ENCODE results near the gene OR2H2. TPM values are rescaled to one million over a fixed set of nuclear protein-coding genes. Genes with fewer than 3 reads are reported as not detected.

The OR2H2 gene
- not detected for total RNA-seq
- long read RNA-seq, partial matches to known transcripts = 0 of 1 reads
- long read RNA-seq, other reads (novel, unspliced or antisense) = 1 of 1 reads

GRCh38 chr6:29584821-29585220 lies at the start of gene OR2H2:
Gene OR2H2 (plus strand): TSS chr6:29585121. CDS start chr6:29587945, 2,824 bp downstream.
- intact Hi-C loops (cut with DNase I) = loop anchor here (5.0 kb wide), 1 partner anchor 898 kb away; no protein-coding TSS in a partner anchor
- no peak for DNase-seq (ENCODE audit: low spot score)

GRCh38 chr6:29537714-29538403 lies 47.1 kb upstream of the OR2H2 start:
- DNase-seq (ENCODE audit: low spot score) = no peak
- intact Hi-C loops (cut with DNase I) = no loop called here

DNA sequence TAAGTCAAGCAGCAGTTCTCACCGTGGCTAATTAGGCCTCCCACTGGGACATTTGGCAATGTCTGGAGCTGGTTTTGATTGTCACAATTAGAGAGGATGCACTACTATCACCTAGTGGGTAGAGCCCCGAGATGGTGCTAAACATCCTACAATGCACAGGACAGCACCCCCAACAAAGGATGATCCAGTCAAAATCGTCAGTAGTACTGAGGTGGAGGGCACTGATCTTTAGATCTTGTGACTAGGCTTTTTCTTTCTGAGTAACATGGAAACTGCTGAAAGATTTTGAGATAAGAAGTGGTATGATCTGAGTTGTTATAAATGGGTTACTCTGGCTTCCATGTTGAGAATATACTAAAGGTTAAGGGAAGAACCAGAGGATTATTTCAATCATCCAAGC lies 37.3 kb upstream of the OR2H2 start:
- no peak for DNase-seq (ENCODE audit: low spot score)
- intact Hi-C loops (cut with DNase I) = no loop called here

- intact Hi-C loops (cut with DNase I) = no loop called here
- DNase-seq (ENCODE audit: low spot score) = no peak
These were observed 32.3 kb upstream of the OR2H2 start for GRCh38 chr6:29552512-29553051.

- intact Hi-C loops (cut with DNase I) = no loop called here
These were observed 31.5 kb upstream of the OR2H2 start for GRCh38 chr6:29553268-29554057.

DNA sequence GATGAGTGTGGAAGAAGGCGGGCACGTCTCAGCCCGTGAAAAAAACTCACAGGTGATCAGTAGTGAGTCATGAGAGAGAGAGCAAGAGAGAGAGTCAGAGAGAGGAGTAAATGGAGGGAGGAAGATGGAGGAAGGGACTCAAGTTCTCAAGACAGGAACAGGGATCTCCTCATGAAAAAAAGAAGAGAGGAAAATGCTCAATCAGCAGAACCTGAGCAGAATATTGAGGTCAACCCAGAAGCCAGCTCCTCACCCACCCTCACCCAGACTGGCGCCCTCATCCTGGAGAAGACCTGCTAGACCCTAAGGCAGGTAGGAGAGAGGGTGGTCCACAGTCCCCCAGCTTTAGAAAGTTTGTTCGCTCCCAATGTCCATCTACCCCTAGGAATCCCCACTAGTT lies 30.2 kb upstream of the OR2H2 start:
- intact Hi-C loops (cut with DNase I) = no loop called here
- DNase-seq (ENCODE audit: low spot score) = no peak

More at GRCh38 chr6:29553268-29554057, 31.5 kb upstream of the OR2H2 start:
- DNase-seq (ENCODE audit: low spot score) = no peak

DNA sequence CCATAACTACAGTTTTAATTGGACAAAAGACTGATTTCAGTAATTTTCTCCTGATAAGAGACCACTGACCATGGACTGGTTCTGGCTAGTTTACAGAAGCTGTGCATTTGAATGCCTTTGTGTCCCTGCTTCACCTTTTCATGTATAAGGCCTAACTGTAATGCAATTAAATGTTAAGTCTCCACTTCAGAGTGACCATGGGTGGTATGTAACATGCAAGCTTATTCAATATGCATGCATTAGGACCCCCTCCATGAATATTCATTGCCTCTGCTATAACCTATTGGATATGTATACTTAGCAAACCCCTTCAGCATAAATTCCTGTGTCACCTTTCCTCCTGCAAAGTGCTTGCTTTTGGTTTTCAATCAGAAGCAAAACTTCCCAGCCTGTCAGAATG lies 27.6 kb upstream of the OR2H2 start:
- intact Hi-C loops (cut with DNase I) = no loop called here
- no peak for DNase-seq (ENCODE audit: low spot score)

- intact Hi-C loops (cut with DNase I) = no loop called here
- no peak for DNase-seq (ENCODE audit: low spot score)
These were observed 26.4 kb upstream of the OR2H2 start for GRCh38 chr6:29558439-29559079.

- intact Hi-C loops (cut with DNase I) = no loop called here
- DNase-seq (ENCODE audit: low spot score) = no peak
These were observed 25.2 kb upstream of the OR2H2 start, which contains the start of gene UBD for GRCh38 chr6:29559524-29560287. Gene UBD (minus strand): TSS chr6:29559732. CDS start chr6:29559701, 31 bp downstream.

DNA sequence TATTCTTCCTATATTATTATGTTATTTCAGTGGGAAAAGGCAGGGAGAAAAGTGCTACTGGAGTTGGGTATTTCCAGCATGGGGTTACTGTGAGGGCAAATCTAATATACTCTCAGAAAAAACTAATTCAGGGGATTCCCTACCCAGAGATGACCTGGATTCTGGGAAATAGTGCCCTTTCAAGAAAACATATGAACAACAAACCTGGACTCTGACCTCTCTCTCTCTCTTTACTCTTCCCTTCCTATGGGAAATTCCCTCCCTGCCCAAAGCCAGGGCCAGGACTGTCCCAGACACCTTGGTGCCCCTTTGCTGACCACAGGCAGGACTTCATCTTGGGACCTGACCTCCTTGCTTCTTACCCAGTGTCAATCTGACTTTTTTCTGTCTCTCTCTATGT lies 23.8 kb upstream of the OR2H2 start:
- intact Hi-C loops (cut with DNase I) = no loop called here
- DNase-seq (ENCODE audit: low spot score) = no peak

GRCh38 chr6:29561606-29562181 lies 23.2 kb upstream of the OR2H2 start:
- intact Hi-C loops (cut with DNase I) = no loop called here
- no peak for DNase-seq (ENCODE audit: low spot score)

GRCh38 chr6:29563435-29563965 lies 21.4 kb upstream of the OR2H2 start:
- DNase-seq (ENCODE audit: low spot score) = no peak
- intact Hi-C loops (cut with DNase I) = no loop called here

- intact Hi-C loops (cut with DNase I) = no loop called here
- DNase-seq (ENCODE audit: low spot score) = no peak
These were observed 20.0 kb upstream of the OR2H2 start for GRCh38 chr6:29564875-29565274.

GRCh38 chr6:29566856-29567255 lies 18.1 kb upstream of the OR2H2 start:
- intact Hi-C loops (cut with DNase I) = no loop called here
- no peak for DNase-seq (ENCODE audit: low spot score)

GRCh38 chr6:29567541-29567940 lies 17.4 kb upstream of the OR2H2 start:
- DNase-seq (ENCODE audit: low spot score) = no peak

DNA sequence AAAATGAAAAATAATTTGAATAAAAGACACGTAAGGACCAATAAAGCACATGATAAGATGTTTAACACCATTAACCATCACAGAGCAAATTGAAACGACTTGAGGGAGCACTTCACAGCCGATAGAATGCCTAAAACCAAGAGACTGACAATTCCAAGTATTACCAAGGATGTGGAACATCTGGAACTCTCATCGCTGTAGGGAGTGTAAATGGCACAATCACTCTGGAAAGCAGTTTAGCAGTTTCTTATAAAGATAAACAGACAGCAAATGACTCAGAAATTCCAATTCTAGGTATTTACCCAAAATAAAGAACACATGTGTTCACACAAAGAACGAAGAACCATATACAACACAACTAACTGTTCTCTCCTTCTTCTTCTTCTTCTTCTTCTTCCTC lies 16.9 kb upstream of the OR2H2 start:
- DNase-seq (ENCODE audit: low spot score) = no peak
- intact Hi-C loops (cut with DNase I) = no loop called here

More at GRCh38 chr6:29567541-29567940, 17.4 kb upstream of the OR2H2 start:
- intact Hi-C loops (cut with DNase I) = no loop called here

DNA sequence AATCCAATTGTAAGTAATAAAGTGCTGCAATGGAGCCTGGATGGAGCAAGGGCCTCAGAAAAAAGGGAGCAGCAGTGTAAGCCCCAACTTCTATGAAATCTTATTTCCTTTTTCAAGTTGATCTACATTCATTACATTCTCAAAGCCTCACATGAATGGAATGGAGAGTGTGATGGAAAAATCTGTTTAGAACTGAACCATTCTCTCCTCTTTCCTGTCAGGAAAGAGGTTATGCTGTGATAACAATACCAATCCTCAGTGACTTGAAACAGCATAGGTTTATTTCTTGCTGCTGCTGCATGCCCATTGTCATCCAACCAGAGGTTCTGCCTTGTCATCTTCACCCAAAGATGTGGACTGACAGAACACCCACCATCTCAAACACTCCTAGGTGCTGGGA lies 8.9 kb upstream of the OR2H2 start:
- no peak for DNase-seq (ENCODE audit: low spot score)
- intact Hi-C loops (cut with DNase I) = no loop called here

GRCh38 chr6:29577544-29577943 lies 7.4 kb upstream of the OR2H2 start:
- DNase-seq (ENCODE audit: low spot score) = no peak
- intact Hi-C loops (cut with DNase I) = no loop called here

Data from cardiac septum (tissue), 1 donor.